Right lobe of liver (tissue), 6 donors: Measurements from ENCODE around the gene OGA. TPM values are rescaled to one million over a fixed set of nuclear protein-coding genes. Genes with fewer than 3 reads are reported as not detected.

Experiments used
- ATAC-seq, 4 donors: fragments of 200-7000 bp; cut with Tn5 transposase; one replicate each; pipeline ENCODE4 v1.9.1; 2020; ENCODE audit warnings: mild to moderate bottlenecking in 4 of 4, moderate library complexity in 4 of 4
- DNase-seq, 3 donors: peaks; one replicate each; pipeline ENCODE4 v3.0.0-alpha.2; 2020
- H3K27ac ChIP-seq, 3 donors: fragments of 200-600 bp; one replicate each; pipeline ENCODE4 v1.8.0; 2022
- H3K27me3 ChIP-seq, 2 donors: fragments of 200-600 bp; one replicate each; pipeline ENCODE4 v1.8.0; 2022
- H3K36me3 ChIP-seq, 4 donors: fragments of 200-600 bp; sonication (generic) in 1 of 4; one replicate each; pipeline versions ENCODE4 v1.5.1 to v1.8.0; 2017 to 2022; ENCODE audit warnings: control low read depth in 1 of 4
- H3K4me1 ChIP-seq, 4 donors: fragments of 200-600 bp; sonication (generic) in 1 of 4; one replicate each; pipeline versions ENCODE4 v1.5.1 to v1.8.0; 2017 to 2022; ENCODE audit warnings: control low read depth in 1 of 4
- H3K4me3 ChIP-seq, 3 donors: fragments of 200-600 bp; one replicate each; pipeline ENCODE4 v1.8.0; 2022
- H3K9me3 ChIP-seq, 4 donors: fragments of 200-600 bp; sonication (generic) in 1 of 4; one replicate each; pipeline versions ENCODE4 v1.5.1 to v1.8.0; 2017 to 2022; ENCODE audit warnings: control low read depth in 1 of 4
- POLR2A ChIP-seq: fragments of 450-650 bp; IDR thresholded peaks from one replicate; pipeline ENCODE4 v1.6.1; 2017; ENCODE audit warnings: antibody characterized with exemption, mild to moderate bottlenecking
- WGBS: methylation state at CpG from one replicate; pipeline ENCODE4 v1.1.6; 2018; ENCODE audit warnings: low coverage, low lambda C conversion rate; ENCODE audit not compliant: insufficient coverage; ENCODE audit errors: missing lambda C conversion rate; 5-methylcytosine and 5-hydroxymethylcytosine counted together
- intact Hi-C, 2 donors: fragments of 100-400 bp; cut with DNase I; formaldehyde crosslinking; loops; one replicate each; pipeline versions ENCODE4 v1.11.2 to v1.14.1; 2022
- long read RNA-seq: library from polyadenylated mRNA; unstranded; transcript quantifications from one replicate; pipeline ENCODE4 v2.0.0, GENCODE V29; 2019
- total RNA-seq, 6 experiments: library from RNA; depleted of rRNA in 2 of 6; stranded (reverse); fragments of >200 nt in 2 of 6; fragmentation: NEBNext Ultra II Directional in 3 of 6; extraction: Animal tissue kit (Norgen Biotek cat#: 25700) in 3 of 6; gene quantifications; one replicate each; pipeline versions ENCODE4 v1.1.0 to v1.2.4, GENCODE V29; 2016 to 2023
- TF ChIP-seq, protein P1 (sequence below), 4 donors: fragments of 200-600 bp in 3 of 4; fragments of 450-650 bp in 1 of 4; IDR thresholded peaks; one replicate each; pipeline versions ENCODE4 v1.5.1 to v1.8.0; 2016 to 2022; ENCODE audit warnings: antibody characterized with exemption in 4 of 4, mild to moderate bottlenecking in 2 of 4
- donor health status: DM: no; HTN: yes; CAD: no.
- donor health status: DM: no; HTN: no; CAD: no.
- donor health status: DM: no; HTN: no; CAD: no.
- donor health status: DM: no; HTN: yes; CAD: no.
- donor health status: DM: no; HTN: yes; CAD: no.

Gene OGA
- 10 to 100 TPM; 34.7 to 52.2 (median 36.7) TPM for total RNA-seq
- long read RNA-seq, partial matches to known transcripts, result 1 of 3 reads
- long read RNA-seq, other reads (novel, unspliced or antisense), result 2 of 3 reads

DNA sequence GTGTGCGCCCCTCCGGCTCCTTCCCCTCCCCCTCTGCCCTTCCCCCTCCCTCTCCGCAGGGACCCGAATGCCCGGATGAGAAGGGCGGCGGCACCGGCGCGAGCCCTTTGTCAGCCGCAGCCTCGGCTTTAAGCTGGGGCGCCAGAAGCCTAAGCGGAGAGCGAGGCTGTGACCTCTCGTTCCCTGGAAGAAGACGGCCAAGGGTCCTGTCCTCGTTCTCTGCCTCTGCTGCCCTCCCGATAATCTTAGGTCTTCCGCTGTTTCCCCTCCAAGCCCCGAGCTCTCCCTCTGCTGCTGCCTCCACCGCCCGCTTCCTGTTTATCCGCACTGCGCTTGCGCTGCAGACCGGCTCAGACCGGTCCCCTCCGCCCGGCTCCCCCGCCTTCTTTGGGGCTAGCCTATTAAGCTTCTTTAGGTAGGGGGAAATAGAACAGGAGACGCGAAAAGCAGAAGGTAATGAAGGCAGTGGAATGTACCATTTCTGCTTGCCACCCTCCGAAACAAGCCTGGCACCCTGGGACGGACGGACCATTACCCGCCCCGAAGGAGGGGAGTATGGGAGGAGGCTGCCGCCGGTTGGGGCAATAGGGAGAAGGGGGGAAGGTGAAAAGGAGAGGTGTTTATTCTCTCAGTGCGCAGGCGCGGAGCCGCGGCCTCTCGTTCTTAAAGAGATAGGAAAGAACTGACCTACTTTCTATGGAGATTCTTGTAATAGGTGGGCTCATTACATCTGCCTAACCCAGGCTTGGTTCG is at the start of gene OGA:
Gene OGA (minus strand): TSS at position 326 of the 753 bp plus-strand sequence. CDS start 422 bp downstream, outside the sequence.
- Histone ChIP-seq H3K9me3 (no peaks in the 10 kb centered on the region), H3K4me3 (peak within 1 kb of the TSS; percentile 80 to 99 (median 95)), H3K36me3 (no peaks in the 10 kb centered on the region), H3K27me3 (no peaks in the 10 kb centered on the region), H3K27ac (peak within 1 kb of the TSS; percentile 90 to 98 (median 91)), H3K4me1 (peaks cover 0 to 16% (median 0%) of the 10 kb centered on the region in 4 donors)
- TF ChIP-seq, protein P1, sequence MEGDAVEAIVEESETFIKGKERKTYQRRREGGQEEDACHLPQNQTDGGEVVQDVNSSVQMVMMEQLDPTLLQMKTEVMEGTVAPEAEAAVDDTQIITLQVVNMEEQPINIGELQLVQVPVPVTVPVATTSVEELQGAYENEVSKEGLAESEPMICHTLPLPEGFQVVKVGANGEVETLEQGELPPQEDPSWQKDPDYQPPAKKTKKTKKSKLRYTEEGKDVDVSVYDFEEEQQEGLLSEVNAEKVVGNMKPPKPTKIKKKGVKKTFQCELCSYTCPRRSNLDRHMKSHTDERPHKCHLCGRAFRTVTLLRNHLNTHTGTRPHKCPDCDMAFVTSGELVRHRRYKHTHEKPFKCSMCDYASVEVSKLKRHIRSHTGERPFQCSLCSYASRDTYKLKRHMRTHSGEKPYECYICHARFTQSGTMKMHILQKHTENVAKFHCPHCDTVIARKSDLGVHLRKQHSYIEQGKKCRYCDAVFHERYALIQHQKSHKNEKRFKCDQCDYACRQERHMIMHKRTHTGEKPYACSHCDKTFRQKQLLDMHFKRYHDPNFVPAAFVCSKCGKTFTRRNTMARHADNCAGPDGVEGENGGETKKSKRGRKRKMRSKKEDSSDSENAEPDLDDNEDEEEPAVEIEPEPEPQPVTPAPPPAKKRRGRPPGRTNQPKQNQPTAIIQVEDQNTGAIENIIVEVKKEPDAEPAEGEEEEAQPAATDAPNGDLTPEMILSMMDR (IDR thresholded peaks at IDR 0.05), result no peak
- TF ChIP-seq POLR2A, result peak; percentile 95
- peak; percentile 89 to 95 (median 94) for ATAC-seq
- intact Hi-C loops, result no loop called here
- under 1% methylated on average over 41 of the region's 47 CpGs for WGBS
- DNase-seq, result peak; percentile 98 to 99 (median 99)

DNA sequence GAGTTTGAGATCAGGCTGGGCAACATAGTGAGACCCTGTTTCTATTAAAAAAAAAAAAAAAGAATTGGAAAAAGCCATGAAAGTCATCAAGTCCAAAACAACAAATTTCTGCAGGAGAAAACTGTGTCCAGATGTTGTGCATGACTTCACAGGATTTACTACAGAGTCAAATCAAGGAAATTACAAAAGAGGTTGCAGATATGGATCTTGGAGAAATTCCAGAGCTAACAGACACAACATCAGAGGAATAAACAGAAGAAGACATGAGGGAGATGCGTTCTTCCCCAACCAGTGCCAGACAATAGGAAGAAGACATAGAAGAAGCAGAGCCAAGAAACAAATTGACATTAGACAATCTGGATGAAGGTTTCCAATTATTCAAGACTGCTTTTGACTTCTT is 49.7 kb upstream of the OGA start:
- intact Hi-C loops, result no loop called here
- WGBS, result 13% methylated on average over 1 of the region's 1 CpG
- DNase-seq, result no peak
- Histone ChIP-seq H3K27me3 (no peaks in the 10 kb centered on the region), H3K27ac (no peak overlapping the region), H3K4me1 (no peaks in the 10 kb centered on the region), H3K36me3 (no peaks in the 10 kb centered on the region), H3K4me3 (no peak overlapping the region), H3K9me3 (no peaks in the 10 kb centered on the region)
- TF ChIP-seq POLR2A, result no peak
- TF ChIP-seq, protein P1 (IDR thresholded peaks at IDR 0.05), result no peak
- no peak for ATAC-seq

DNA sequence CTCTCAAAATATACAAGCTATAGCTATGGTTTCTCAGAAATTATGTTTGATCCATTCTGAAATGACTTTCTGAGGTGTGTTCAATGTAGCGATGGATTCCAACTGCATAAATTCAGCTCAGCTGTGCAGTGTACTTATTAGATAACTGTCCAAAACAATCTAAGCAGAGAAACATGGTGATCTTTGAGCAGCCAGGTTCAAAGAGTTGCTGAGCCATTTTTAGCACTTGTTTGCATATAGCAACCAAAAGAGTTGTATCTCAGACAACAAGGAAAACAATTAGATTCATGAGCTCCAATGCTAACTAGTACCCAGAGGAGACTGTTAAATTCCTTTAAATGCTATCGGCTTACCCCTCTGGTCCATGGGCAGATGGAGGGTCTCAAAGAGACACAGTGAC is 41.3 kb upstream of the OGA start:
- ATAC-seq, result no peak

DNA sequence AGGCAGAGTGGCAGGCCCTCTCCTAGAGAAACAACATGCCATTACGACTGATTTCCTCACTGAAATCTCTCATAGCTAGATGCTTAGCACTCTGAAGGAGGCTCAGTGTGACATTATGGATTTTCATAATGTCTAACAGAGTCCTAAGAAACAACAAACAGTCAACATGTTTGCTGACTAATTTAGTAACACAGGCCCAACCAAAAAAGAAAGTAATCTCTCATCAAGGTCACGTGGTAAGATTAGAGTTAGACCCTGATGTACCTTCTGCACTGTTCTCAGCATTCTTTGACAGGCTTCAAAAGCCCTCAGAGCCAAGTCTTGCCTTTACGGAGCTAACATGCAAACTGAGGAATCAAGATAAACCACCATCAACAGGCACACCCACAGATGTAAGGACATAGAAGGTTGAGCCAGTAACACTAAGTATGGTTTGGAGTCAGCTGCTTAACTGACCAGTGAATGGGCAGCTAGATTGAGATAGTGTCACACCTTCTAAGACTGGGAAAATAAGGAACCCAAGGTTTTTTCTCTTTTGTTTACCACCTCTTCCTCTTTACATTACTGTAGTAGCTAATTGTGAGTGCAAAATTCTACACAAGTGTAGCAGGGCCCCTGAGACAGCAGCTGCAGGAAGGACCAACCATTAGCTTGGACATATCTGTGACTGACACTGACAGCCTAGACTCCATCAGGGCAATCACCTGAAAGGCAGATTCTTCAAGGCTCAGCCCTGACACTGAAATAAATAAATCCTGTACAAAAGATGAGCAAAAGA is 40.7 kb upstream of the OGA start:
- ATAC-seq (no peak), DNase-seq (no peak)
- H3K9me3 ChIP-seq, result peaks cover 0 to 6% (median 0%) of the 10 kb centered on the region in 4 donors
- no peak overlapping the region for H3K27ac ChIP-seq
- TF ChIP-seq, protein P1 (IDR thresholded peaks at IDR 0.05), result no peak
- no peak for TF ChIP-seq POLR2A
- intact Hi-C loops, result no loop called here
- no peaks in the 10 kb centered on the region for H3K27me3 ChIP-seq
- H3K4me3 ChIP-seq, result no peak overlapping the region
- H3K4me1 ChIP-seq, result no peaks in the 10 kb centered on the region
- 54% methylated on average over 3 of the region's 3 CpGs for WGBS
- H3K36me3 ChIP-seq, result no peaks in the 10 kb centered on the region

More for the DNA sequence above, 41.3 kb upstream of the OGA start:
- Histone ChIP-seq H3K4me3 (no peak overlapping the region), H3K4me1 (no peaks in the 10 kb centered on the region), H3K27ac (no peak overlapping the region), H3K36me3 (no peaks in the 10 kb centered on the region), H3K9me3 (peaks cover 0 to 6% (median 0%) of the 10 kb centered on the region in 4 donors), H3K27me3 (no peaks in the 10 kb centered on the region)
- 95% methylated on average over 2 of the region's 2 CpGs for WGBS
- intact Hi-C loops, result no loop called here
- TF ChIP-seq, protein P1 (IDR thresholded peaks at IDR 0.05), result no peak
- TF ChIP-seq POLR2A, result no peak
- no peak for DNase-seq
